Stimulated activated CD4-positive, alpha-beta T cell treated with anti-CD3 and anti-CD28 coated beads, Interleukin-4, amount 100 ng/mL, for 4 hours (primary cell): Measurements from ENCODE around the gene CDC25B.

Source experiments
- DNase-seq, 2 experiments: peaks; one replicate each; pipeline ENCODE4 v3.0.0-alpha.2; 2020

CDC25B gene

DNA sequence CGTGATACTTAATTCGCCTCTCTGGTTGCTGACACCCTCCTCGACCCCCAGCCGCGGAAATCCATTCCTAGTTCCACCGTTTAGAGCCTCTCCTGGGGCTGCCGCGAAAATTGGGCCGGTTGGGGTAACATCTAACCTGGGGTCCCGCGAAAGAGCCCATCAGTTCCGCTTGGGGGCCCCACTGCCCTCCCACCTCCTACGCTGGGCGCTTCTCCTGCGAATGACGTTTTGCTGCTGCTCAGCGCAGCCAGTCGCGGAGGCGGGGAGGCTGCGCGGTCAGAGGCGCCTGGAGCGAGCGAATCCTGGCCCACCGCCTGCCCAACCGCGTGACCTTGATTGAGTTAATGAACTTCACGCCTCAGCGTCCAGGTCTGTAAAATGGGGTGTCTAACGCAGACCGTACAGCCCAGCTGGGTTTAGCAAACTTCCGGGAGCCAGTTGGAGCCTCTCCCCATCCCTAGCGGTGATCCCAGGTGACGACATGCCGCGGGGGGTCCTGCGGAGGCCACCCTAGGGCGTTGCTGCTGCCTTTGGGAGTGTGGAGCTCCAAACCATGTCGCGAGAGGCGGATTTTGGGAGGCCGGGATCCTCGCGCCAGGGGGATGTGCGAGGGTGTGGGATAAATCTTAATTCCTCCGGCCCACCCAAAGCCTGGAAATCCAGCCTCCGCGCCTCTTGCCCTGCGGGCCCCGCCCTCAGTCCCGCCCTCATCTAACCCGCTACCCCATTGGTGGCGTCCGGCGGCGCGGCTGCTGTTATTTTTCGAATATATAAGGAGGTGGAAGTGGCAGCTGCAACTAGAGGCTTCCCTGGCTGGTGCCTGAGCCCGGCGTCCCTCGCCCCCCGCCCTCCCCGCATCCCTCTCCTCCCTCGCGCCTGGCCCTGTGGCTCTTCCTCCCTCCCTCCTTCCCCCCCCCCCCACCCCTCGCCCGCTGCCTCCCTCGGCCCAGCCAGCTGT is at the start of gene CDC25B:
CDC25B (plus strand) TSS at position 800 of the 958 bp plus-strand sequence. CDS start 222 bp downstream, outside the sequence.
- peak; percentile 85 to 87 for DNase-seq

DNA sequence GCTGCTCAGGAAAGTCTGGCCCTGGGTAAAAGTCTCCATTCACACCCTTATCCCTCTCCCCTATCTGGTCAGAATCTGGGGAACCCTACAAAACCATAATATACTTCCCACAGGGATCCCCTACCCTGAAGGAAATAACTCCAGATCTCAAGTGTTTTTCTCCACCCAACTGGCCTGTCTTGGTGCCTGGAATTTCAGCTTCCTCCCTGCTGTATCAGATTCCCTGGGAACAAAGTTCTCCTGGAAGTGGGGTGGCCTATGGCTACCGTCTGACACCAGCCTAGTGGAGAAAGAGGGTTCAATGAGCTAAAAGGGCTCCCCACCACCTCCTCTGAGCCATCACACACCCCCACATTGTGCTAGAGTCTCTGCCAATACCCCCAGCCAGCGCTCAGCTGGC is 48.6 kb upstream of the CDC25B start:
- DNase-seq = no peak

DNA sequence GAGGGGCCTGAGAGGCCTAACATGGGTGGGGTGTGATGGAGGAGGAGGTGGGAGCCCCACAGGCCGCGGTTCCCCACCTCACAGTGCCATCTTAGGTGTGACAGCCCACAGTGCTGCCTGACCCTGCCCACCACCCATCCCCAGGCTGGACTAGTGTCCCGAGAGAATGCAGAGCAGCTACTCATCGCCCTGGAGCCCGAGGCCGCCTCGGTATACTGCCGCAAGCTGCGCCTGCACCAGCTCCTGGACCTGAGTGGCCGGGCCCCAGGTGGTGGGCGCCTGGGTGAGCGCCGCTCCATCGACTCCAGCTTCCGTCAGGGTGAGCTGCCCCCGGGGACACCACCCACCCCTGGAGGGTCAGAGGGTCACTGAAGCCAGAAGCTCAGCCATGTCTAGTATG is 48.0 kb upstream of the CDC25B start:
- no peak for DNase-seq

DNA sequence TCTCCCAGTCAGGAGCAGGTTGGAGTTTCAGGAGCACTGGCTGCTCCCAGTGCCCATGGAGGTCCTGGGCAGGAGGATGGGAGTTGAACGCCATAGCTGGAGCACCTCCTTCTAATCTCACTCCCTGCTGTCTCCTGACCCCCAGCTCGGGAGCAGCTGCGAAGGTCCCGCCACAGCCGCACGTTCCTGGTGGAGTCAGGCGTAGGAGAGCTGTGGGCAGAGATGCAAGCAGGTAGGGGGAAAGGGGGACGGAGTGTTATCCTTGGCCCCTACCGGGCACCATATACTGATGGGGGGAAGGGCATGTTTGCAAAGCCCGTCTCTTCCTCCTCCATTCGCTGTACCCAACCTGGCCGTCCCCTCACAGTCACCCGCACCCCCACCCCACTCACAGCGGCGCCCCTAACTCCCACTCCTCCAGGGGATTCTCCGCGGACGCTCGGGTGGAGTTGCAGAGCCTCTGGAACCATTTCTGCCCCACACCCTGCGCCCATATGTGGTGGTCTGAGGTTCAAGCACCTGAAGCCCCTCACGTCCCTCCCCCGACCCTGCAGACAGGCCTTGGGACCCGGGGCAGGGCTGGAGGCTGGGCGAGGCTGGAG is 46.9 kb upstream of the CDC25B start:
- no peak for DNase-seq

DNA sequence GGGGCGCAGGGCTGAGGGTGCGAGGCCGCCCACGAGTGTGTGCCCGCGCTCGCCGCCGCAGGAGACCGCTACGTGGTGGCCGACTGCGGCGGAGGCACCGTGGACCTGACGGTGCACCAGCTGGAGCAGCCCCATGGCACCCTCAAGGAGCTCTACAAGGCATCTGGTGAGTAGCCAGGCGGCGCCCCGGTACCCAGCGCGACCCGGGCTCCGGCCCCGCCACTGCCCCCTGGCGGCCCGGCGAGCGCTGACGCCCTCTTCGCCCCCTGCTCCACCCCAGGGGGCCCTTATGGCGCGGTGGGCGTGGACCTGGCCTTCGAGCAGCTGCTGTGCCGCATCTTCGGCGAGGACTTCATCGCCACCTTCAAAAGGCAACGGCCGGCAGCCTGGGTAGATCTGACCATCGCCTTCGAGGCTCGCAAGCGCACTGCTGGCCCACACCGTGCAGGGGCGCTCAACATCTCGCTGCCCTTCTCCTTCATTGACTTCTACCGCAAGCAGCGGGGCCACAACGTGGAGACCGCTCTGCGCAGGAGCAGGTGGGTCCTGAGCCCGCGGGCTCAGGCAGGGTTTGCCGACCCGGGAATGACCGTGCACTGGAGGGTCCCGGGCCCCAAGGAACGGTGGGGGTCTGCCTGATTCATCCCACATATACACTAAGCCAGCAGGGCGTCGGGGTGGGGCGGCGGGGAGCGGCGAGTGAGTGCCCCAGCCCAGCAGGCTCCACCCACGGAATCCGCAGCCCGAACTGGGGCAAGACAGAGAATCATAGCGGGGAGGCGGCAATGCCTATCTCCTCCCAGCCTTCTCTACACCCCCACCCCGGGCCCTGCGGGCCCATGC is 46.2 kb upstream of the CDC25B start:
- peak in 1 of 2 experiments; percentile 31 for DNase-seq

DNA sequence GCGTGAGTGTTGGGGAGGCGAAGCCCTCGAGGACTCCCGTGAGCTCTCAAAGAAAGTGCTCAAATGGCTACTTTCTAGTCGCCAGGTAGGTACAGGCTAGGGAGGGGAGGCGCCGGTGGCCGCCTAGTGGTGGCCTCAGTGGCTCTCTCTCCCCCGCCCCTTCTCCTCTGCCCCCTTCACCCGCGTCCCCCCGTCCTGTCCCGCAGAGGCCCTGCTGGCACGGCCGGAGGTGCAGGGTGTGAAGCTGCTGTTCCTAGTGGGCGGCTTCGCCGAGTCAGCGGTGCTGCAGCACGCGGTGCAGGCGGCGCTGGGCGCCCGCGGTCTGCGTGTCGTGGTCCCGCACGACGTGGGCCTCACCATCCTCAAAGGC is 44.8 kb upstream of the CDC25B start:
- no peak for DNase-seq

DNA sequence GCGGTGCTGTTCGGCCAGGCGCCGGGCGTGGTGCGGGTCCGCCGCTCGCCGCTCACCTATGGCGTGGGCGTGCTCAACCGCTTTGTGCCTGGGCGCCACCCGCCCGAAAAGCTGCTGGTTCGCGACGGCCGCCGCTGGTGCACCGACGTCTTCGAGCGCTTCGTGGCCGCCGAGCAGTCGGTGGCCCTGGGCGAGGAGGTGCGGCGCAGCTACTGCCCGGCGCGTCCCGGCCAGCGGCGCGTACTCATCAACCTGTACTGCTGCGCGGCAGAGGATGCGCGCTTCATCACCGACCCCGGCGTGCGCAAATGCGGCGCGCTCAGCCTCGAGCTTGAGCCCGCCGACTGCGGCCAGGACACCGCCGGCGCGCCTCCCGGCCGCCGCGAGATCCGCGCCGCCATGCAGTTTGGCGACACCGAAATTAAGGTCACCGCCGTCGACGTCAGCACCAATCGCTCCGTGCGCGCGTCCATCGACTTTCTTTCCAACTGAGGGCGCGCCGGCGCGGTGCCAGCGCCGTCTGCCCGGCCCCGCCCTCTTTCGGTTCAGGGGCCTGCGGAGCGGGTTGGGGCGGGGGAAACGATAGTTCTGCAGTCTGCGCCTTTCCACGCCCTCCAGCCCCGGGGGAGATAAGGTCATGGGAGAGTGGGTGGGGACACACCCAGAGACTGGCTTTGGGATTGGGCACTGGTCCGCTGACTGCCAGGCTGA is 44.3 kb upstream of the CDC25B start:
- peak; percentile 43 for DNase-seq

DNA sequence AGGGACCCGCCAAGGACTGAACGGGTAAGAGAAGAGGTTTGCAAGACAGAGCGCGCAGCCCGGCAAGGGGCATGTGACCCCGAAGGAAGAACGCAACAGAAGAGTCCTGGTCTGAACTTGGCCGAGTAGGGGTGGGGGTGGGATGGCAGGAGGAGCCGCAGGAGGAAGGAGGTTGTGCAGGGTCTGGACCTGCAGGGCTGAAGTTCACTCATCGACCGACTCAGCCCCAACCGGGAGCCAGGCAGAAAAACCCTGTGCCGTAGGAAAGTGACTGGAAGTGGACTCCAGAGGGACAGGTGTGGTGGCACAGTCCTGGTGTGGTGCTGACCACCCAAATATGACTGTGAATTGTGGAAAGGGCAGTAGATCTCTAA is 43.7 kb upstream of the CDC25B start:
- no peak for DNase-seq

DNA sequence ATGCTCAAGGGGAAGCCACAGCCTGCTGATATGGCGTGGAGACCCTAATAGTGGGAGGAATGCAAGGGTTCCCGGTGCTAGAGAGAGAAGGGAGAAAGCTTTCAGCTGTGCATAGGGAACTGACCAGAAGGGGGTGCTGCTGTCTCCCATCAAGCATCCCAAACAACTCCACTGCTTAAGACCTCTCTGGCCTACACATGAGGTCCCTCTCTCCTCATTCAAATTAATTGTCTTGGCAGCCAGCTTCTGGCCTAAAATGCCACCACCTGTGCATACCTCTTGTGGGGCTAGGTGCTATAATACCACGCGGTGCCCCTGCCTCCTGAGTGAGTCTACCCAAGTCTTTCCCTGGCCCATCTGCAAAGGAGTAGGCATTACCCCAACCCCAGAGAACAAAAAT is 43.0 kb upstream of the CDC25B start:
- DNase-seq = peak; percentile 43 to 51

DNA sequence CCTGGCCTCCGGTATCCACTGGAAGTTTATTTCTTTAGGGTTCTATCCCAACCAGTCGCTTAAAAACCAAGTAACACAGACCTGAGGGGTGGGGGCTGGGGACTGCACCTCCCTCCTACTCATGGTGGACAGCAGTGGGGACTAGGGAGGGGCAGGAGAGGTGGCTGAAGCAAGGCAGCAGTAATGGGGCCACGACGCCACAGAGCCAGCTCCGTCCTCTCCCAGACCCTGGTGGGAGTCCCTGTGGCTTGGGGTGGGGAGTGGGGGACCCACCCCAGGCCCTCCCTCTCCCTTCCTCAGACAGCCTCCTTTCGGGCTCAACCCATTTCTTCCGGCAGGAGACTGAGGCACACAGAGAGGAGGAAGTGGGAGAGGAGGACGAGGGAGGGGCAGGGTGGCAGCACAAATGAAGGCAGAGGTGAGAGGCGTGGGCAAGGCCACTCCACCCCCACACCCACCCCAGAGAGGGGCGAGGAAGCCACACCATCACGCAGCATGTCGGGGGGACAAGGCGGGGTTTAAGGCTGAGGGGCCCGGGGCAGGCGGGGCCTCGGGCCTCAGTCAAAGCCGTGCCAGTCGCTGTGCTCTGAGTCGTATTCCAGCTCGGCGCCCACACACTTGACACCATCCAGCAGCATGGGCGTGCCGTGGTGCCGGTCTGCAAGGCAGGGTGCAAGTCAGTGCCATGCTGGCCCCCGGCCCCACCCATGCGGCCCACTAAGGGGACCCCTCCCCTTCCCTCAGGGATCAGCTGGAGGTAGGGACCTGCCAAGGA is 42.4 kb upstream of the CDC25B start:
- no peak for DNase-seq

DNA sequence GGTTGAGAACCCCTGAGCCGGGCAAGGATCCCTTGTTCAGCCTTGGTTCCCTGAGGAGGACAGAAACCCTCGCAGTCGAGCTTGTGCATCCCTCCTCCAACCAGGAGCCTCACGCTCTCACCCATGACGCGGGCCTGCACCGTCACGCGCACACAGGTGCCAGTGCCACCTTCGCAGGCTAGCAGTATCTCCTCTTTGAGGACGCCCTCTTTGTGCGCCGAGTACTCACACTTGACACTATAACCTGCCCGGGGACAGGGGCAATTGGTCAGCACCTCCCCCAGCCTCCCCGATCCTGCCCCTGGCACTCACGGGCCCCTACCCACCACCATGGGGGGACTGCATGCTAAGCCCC is 41.9 kb upstream of the CDC25B start:
- no peak for DNase-seq

DNA sequence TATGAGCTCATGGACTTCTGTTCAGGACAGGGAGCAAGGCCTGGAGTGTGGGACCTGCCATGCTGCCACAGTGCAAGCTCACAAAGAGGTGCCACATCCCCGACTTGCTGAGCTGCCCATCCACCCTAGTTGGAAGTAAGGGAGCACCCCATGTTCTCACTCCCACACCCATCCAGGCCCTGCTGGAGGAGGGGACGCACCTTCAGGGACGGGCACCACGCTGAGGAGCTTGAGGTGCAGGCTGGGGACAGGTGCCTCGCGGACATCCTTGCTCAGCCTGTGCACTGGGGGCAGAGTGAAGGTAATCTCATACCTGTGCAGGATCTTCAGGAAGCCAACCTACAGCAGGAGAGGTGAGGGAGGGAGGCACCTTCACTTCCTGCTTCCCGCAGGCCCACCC is 40.8 kb upstream of the CDC25B start:
- no peak for DNase-seq

DNA sequence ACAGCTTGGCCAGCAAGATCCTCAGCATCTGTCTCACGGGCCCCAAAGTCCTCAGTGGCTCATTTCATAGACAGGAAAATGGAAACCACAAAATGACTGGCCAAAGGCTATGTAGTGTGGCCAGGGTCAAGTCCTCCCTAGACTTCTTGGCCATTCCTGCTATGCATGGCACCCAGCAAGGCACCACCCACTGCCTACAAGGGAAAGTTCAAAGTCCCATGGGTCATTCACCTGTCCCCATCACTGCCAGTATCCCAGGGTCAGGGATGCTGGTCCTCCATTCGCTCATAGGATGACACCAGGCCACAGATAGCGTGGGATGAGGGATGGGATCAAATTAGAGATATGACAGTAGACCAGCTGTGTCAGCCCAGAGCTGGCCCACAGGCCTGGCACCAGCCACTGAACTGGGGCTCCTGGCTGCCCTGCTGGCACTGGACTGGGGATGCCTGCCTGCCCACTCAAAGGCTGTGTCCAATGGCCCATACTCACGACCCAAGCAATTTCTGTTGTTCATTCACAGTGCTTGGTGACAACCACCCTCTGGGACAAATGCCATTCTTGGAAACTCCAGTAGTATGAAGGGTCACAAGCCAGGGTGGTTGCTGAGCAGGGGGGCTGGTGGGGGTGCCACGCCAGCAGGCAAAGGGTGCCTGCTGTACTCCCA is 40.2 kb upstream of the CDC25B start:
- DNase-seq = no peak

DNA sequence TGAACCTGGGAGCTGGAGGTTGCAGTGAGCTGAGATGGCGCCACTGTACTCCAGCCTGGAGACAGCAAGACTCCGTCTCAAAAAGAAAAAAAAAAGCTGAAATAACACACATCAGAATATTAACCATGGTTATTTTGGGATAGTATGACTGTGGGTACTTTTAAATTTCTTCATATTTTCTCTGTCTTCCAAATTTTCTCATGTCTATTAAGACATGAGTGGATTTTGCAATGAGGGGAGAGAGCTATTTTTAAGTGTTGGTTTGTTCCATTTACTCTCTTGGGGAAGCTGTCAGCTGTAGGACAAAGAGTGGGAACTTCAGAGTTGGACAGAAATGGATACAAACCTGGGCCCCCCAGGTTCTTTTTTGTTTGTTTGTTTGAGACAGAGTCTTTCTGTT is 38.8 kb upstream of the CDC25B start:
- no peak for DNase-seq

DNA sequence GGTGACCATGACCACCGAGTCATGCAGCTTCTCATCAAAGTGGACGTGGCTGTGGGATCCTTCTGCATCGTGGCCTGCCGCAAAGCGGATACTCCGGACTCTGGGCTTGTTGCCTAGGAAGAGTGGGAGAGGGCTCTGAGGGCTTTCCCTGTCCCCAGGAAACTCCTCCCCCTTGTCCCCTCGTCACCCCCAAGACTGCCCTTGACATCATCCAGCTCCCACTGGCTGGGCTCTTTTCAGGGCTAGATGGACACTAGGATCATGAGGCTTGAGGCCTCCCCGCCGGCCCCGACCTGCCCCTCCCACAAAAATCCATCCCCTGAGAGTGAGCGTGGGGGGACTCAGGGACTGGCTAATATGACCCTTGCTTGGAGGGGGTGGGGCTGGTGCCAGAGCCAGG is 37.5 kb upstream of the CDC25B start:
- DNase-seq = no peak

DNA sequence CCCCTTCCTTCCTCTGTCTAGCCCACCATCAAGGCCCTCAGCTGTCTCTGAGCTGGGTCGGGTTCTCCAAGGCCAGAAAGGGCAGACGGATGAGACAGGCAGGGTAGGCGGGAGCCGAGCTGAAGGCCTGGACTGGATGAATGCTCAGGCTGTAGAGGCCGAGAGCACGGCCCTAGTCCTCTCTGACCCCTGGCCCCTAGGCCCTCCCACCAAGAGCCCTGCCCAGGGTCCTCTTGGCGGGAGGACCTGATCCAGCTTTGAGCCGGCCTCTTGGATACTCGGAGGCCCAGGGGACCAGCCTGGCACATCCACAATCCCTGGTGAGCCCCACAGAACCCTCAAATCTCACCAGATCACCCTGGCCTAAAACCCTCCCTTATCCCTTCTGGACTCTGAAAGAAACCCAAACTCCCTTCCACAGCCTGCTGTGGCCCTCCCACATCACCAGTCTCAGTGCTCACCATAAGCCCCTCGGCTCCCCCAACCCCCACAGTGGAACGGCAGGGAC is 36.7 kb upstream of the CDC25B start:
- no peak for DNase-seq

DNA sequence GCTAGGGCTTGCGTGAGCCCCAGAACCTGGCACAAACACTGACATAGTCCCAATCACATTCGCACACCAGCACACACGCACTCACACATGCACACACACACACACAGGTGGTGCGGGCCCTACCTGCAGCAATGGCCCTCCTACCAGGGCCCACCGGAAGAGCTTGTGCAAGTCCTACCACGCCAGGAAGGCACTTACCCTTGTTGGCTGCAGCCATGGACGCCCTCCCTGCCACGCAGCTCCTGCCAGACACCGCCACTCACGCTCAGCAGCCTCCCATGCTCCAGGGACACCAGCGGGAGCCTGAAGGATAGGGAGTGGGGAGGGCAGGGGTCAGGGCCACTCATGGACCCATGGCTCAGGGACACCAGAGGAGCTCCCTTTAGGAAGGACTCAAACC is 36.2 kb upstream of the CDC25B start:
- no peak for DNase-seq

DNA sequence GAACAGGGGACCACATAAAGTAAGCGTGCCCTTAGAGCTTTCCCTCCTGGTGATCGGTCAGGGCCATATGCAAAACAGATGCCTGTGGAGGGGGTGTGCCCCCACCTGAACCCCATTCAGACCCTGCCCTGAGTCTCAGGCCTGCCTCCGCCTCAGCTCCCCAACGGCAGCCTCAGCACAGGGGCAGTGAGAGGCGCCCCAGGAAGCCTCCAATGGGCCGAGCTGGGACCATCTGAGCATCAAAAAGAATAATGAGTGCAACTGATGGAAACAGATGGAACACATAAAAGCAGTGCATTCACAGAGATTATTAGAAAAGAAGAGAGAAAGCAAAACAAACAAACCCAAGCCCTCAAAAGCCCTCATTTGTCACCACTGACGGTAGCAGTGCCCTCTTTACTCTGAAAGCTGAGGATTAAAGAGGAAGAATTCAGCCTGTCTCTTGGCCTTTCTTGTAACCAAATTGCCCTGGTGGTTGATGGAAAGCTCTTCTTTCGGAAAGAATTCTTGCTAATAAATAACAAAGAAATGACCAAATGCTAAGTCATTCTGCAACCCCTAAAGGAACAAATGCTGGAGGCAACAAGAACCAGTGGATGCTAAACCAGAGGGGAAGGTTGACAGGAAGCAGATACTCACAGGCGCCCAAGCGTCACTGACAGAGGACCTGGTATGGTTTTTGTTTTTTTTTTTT is 35.3 kb upstream of the CDC25B start:
- DNase-seq = no peak

DNA sequence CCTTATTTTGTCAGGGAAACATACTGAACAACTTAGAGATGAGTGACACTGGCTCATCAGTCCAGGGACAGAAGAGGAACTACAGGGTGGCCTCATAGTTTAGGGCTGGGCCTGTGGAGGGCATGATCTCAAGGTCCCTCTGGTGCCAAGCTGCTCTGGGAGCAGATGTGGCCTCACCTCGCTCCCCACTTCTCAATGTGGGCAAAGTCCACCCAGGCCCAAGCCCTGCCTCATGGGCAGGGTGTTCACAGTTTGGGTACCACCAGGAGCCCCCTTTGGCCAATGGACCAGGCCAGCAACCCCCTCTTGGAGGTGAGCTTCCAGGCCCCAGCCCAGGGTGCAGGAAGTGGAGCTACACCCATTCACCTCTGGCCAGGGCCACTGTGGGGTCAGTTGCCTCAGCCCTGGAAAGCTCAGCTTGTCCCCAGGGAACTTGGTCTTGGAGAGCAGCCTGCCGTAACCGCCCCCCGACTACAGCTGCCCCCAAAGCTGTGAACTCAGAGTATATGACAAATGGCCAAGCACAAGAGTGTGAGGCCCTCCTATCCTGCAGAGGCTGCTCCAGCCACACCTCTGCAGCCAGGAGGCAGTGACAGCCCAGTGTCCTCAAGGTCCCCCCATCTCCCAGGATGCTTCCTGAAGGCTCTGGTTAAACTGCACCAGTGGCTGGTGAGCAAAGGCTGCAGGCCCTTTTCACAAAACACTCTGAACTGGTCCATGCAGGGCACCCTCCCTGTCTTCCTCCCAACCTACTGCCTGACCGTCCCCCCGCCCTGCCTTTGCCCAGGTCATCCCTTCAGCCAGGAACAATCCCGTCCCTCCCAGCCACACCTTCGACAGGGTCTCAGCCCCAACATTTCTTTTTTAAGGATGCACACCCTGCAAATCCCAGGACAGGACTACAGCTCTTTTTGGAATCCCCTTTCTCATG is 32.2 kb upstream of the CDC25B start:
- no peak for DNase-seq

DNA sequence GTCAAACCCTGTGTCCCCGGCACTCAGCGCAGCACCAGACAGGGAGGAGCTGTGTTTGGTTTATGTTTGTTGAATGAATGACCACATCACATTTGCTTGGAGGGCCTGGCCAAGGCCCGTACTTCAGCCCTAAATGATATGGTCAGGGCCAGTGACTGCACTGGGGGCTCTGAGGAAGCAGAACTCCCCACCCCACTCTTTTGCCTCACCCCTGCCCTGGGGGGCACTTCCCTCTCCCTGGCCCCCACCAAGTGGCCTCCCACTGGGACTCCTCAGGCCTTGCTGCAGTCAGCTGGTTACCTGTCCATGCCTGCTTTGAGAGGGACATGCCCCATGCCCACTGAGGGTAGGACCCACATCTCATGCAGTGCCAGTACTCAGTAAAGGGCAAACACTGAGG is 31.5 kb upstream of the CDC25B start:
- DNase-seq = no peak
